Fibroblast of pulmonary artery (primary cell): ENCODE measurements around the gene ABCC5.
A peak's percentile ranks its signal among the peaks of the same experiment; 100 is the strongest.

Experiments
- DNase-seq: peaks from one replicate; pipeline ENCODE4 v3.0.0-alpha.2; 2010; ENCODE audit warnings: low read depth
- H3K4me3 ChIP-seq: replicated peaks from 2 replicates; pipeline ENCODE4 v1.5.1; 2011; ENCODE audit warnings: low read depth, mild to moderate bottlenecking, control low read depth, low read length, moderate library complexity
- CTCF ChIP-seq: IDR thresholded peaks from 2 replicates; pipeline ENCODE4 v1.5.1; 2011; ENCODE audit warnings: mild to moderate bottlenecking, control low read depth, low read length, inconsistent platforms; ENCODE audit errors: missing control alignments

The ABCC5 gene

GRCh38 chr3:183914856-183915255 is 102.8 kb downstream of the ABCC5 start:
- DNase-seq: no peak
- TF ChIP-seq CTCF: no peak
- H3K4me3 ChIP-seq: no peak overlapping the region

- TF ChIP-seq CTCF: no peak
- H3K4me3 ChIP-seq: no peak overlapping the region
- no peak for DNase-seq
These were observed 104.1 kb downstream of the ABCC5 start for GRCh38 chr3:183913580-183913920.

- no peak for TF ChIP-seq CTCF
- H3K4me3 ChIP-seq: no peak overlapping the region
- DNase-seq: no peak
These were observed 104.6 kb downstream of the ABCC5 start for GRCh38 chr3:183912895-183913579.

GRCh38 chr3:183911763-183912506 is 105.7 kb downstream of the ABCC5 start:
- H3K4me3 ChIP-seq: no peak overlapping the region
- peak; percentile 29 for DNase-seq
- TF ChIP-seq CTCF: no peak

- no peak for TF ChIP-seq CTCF
- H3K4me3 ChIP-seq: no peak overlapping the region
- DNase-seq: no peak
These were observed 106.6 kb downstream of the ABCC5 start for GRCh38 chr3:183911087-183911486.

- no peak for TF ChIP-seq CTCF
- DNase-seq: no peak
- no peak overlapping the region for H3K4me3 ChIP-seq
These were observed 108.6 kb downstream of the ABCC5 start for GRCh38 chr3:183909030-183909600.
